GM13976 (cell line): ENCODE results near the gene SLC66A1.
"Not testable (repeated sequence)": the region's sequence is repeated elsewhere in the genome, so short reads cannot be mapped to it uniquely, and the experiment has no call there.

Experiments
- DNase-seq: peaks from one replicate; pipeline ENCODE4 v3.0.0; 2012; ENCODE audit warnings: low spot score
- CTCF ChIP-seq: IDR thresholded peaks from 2 replicates; pipeline ENCODE4 v1.5.1; 2012; ENCODE audit warnings: borderline replicate concordance, mild to moderate bottlenecking; ENCODE audit not compliant: insufficient read depth; ENCODE audit errors: extremely low read depth, missing control alignments, control extremely low read depth
- in situ Hi-C: fragments of 300-500 bp; cut with MboI; formaldehyde crosslinking; loops from one replicate; pipeline ENCODE4 v1.12.0; 2022; ENCODE audit warnings: low sequenced_read_pairs, mixed read lengths, inconsistent platforms; ENCODE audit not compliant: unreplicated experiment

SLC66A1 gene

GRCh38 chr1:19273844-19274531 lies 38.1 kb upstream of the SLC66A1 start:
- in situ Hi-C loops, DNase-seq: not testable (repeated sequence)
- TF ChIP-seq CTCF, result peak; percentile 5

- DNase-seq, result no peak
- in situ Hi-C loops, result no loop called here
- no peak for TF ChIP-seq CTCF
Measured at GRCh38 chr1:19274636-19275035, 37.5 kb upstream of the SLC66A1 start.

GRCh38 chr1:19283891-19284290 lies 28.2 kb upstream of the SLC66A1 start:
- in situ Hi-C loops, result no loop called here
- no peak for DNase-seq
- no peak for TF ChIP-seq CTCF

- DNase-seq, result no peak
- TF ChIP-seq CTCF, result no peak
- in situ Hi-C loops, result no loop called here
Measured at GRCh38 chr1:19284881-19285280, 27.2 kb upstream of the SLC66A1 start.

GRCh38 chr1:19285366-19285765 lies 26.8 kb upstream of the SLC66A1 start:
- in situ Hi-C loops, DNase-seq: not testable (repeated sequence)

GRCh38 chr1:19285807-19286206 lies 26.3 kb upstream of the SLC66A1 start:
- DNase-seq, in situ Hi-C loops: not testable (repeated sequence)

GRCh38 chr1:19287436-19288185 lies 24.5 kb upstream of the SLC66A1 start:
- in situ Hi-C loops, result no loop called here
- no peak for TF ChIP-seq CTCF
- DNase-seq, result no peak

GRCh38 chr1:19288324-19289241 lies 23.5 kb upstream of the SLC66A1 start, which contains the start of gene AKR7A3:
AKR7A3 (minus strand) TSS chr1:19288770; CDS start chr1:19288709, 61 bp downstream.
- in situ Hi-C loops, DNase-seq: not testable (repeated sequence)
